Measurements from ENCODE around the gene ATP6V1E1.
"Not testable (repeated sequence)": the region's sequence is repeated elsewhere in the genome, so short reads cannot be mapped to it uniquely, and the experiment has no call there.

Gene ATP6V1E1

DNA sequence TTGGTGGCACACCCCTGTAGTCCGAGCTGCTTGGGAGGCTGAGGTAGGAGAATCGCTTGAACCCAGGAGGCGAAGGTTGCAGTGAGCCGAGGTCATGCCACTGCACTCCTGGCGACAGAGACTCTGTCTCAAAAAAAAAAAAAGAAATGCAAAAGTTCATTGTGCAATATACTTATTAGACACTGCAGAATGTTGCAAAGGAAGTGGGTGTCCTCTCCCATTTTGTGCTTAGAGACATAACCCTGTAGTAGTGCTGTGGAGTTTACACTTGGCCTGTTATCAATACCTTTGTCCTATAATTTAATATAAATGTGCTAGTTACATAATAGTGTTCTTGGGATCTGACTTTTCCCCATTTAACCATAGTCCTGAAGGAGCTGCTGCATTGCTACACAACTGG is 19.4 kb upstream of the ATP6V1E1 start (continued):
- TF ChIP-seq, protein P1, sequence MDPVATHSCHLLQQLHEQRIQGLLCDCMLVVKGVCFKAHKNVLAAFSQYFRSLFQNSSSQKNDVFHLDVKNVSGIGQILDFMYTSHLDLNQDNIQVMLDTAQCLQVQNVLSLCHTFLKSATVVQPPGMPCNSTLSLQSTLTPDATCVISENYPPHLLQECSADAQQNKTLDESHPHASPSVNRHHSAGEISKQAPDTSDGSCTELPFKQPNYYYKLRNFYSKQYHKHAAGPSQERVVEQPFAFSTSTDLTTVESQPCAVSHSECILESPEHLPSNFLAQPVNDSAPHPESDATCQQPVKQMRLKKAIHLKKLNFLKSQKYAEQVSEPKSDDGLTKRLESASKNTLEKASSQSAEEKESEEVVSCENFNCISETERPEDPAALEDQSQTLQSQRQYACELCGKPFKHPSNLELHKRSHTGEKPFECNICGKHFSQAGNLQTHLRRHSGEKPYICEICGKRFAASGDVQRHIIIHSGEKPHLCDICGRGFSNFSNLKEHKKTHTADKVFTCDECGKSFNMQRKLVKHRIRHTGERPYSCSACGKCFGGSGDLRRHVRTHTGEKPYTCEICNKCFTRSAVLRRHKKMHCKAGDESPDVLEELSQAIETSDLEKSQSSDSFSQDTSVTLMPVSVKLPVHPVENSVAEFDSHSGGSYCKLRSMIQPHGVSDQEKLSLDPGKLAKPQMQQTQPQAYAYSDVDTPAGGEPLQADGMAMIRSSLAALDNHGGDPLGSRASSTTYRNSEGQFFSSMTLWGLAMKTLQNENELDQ (tag by site-specific recombination; IDR thresholded peaks at IDR 0.05; ENCODE audit: low read depth): no peak
- TF ChIP-seq ZNF792 (tag by site-specific recombination; IDR thresholded peaks at IDR 0.05) (no peak), KLF10 (tag by site-specific recombination; IDR thresholded peaks at IDR 0.05) (no peak), ZNF391 (tag by site-specific recombination; IDR thresholded peaks at IDR 0.05; ENCODE audit: borderline replicate concordance, low read depth) (no peak), ZNF791 (tag by site-specific recombination; IDR thresholded peaks at IDR 0.05) (no peak), ZIC2 (tag by site-specific recombination; IDR thresholded peaks at IDR 0.05) (no peak)
- TF ChIP-seq, protein P2, sequence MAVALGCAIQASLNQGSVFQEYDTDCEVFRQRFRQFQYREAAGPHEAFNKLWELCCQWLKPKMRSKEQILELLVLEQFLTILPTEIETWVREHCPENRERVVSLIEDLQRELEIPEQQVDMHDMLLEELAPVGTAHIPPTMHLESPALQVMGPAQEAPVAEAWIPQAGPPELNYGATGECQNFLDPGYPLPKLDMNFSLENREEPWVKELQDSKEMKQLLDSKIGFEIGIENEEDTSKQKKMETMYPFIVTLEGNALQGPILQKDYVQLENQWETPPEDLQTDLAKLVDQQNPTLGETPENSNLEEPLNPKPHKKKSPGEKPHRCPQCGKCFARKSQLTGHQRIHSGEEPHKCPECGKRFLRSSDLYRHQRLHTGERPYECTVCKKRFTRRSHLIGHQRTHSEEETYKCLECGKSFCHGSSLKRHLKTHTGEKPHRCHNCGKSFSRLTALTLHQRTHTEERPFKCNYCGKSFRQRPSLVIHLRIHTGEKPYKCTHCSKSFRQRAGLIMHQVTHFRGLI (tag by site-specific recombination; IDR thresholded peaks at IDR 0.05): no peak

DNA sequence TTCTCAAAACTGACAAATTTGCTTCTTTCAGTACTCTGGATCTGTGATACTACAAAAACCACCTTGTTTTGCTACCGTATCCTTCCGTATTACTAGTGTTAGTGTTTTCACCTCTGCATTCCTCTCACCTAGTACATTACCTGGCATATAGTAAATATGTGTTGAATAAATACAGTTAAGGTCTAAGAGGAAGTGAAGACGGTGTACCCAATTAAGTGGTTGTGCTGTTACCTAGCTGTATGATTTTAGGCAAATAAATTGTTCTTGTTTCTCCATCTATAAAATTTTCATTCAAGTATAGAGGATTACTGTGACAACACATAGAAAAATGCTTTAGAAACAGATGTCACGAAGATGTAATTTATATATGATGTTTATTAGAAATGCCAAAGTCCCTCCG is 18.9 kb upstream of the ATP6V1E1 start:
- Histone ChIP-seq H3K4me3 (ENCODE audit: low read depth, low read length) (no peak overlapping the region), H3K27ac (ENCODE audit: extremely low read depth, low read depth, low read length) (no peak overlapping the region), H3K4me1 (ENCODE audit: control insufficient read depth, insufficient read depth, low read length) (no peaks in the 10 kb centered on the region), H3K9me3 (ENCODE audit: control insufficient read depth, insufficient read depth, low read depth, low read length) (no peaks in the 10 kb centered on the region), H3K36me3 (ENCODE audit: control insufficient read depth in 2 of 2, insufficient read depth in 1 of 2, low read length in 2 of 2) (no peaks in the 10 kb centered on the region; a peak in 1 of 3 replicates)
- CTCF ChIA-PET: interaction anchor here (0.7 kb wide), 1 partner anchor 36 kb away, joined by 3 read pairs; no protein-coding TSS in a partner anchor
- POLR2A ChIA-PET: no interaction called here
- TF ChIP-seq ZNF391 (tag by site-specific recombination; IDR thresholded peaks at IDR 0.05; ENCODE audit: borderline replicate concordance, low read depth): no peak

GRCh38 chr22:17642357-17642756 is 13.8 kb upstream of the ATP6V1E1 start:
- H3K36me3 ChIP-seq (ENCODE audit: control insufficient read depth in 2 of 2, insufficient read depth in 1 of 2, low read length in 2 of 2); H3K27ac ChIP-seq (ENCODE audit: extremely low read depth, low read depth, low read length); H3K4me1 ChIP-seq (ENCODE audit: control insufficient read depth, insufficient read depth, low read length); H3K9me3 ChIP-seq (ENCODE audit: control insufficient read depth, insufficient read depth, low read depth, low read length); H3K4me3 ChIP-seq (ENCODE audit: low read depth, low read length): not testable (repeated sequence)
- ChIA-PET POLR2A (interaction anchor here (0.7 kb wide), 1 partner anchor 423 kb away, joined by 3 read pairs; no protein-coding TSS in a partner anchor), CTCF (interaction anchor here (0.6 to 1.1 kb wide), 2 partner anchors 50 to 79 kb away, joined by 3 read pairs; no protein-coding TSS in a partner anchor)
- TF ChIP-seq, protein P3, sequence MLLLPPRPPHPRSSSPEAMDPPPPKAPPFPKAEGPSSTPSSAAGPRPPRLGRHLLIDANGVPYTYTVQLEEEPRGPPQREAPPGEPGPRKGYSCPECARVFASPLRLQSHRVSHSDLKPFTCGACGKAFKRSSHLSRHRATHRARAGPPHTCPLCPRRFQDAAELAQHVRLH (tag by site-specific recombination; IDR thresholded peaks at IDR 0.05): 0 out of 2 replicates have a peak, but pooled peaks have one; percentile 47
- TF ChIP-seq ZNF146 (tag by site-specific recombination; IDR thresholded peaks at IDR 0.05): peak; percentile 89

DNA sequence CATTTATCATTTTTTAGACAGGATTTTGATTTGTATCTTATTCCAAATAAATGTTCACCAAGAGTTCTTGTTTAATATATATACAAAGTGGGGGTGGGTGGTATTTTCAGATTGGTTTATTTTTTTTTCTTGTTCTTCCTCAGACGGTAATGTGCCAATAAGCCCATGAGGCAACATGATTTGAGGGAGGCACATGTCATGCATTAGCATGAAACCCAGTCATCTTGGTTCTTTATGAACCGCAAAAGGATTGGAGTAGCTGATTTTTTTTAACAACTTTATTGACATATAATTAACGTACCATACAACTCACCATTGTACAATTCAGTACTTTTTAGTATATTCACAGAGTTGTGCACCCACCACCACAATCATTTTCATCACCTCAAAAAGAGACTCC is 12.7 kb upstream of the ATP6V1E1 start:
- no peaks in the 10 kb centered on the region; a peak in 1 of 3 replicates for H3K36me3 ChIP-seq (ENCODE audit: control insufficient read depth in 2 of 2, insufficient read depth in 1 of 2, low read length in 2 of 2)
- H3K27ac ChIP-seq (ENCODE audit: extremely low read depth, low read depth, low read length): no peak overlapping the region
- no peaks in the 10 kb centered on the region for H3K9me3 ChIP-seq (ENCODE audit: control insufficient read depth, insufficient read depth, low read depth, low read length)
- ChIA-PET CTCF (interaction anchor here (0.9 to 1.0 kb wide), 2 partner anchors 58 to 435 kb away, joined by 5 read pairs; no protein-coding TSS in a partner anchor), POLR2A (no interaction called here)
- H3K4me3 ChIP-seq (ENCODE audit: low read depth, low read length): no peak overlapping the region
- H3K4me1 ChIP-seq (ENCODE audit: control insufficient read depth, insufficient read depth, low read length): 0 out of 2 replicates have a peak, but pooled peaks cover 2% of the 10 kb centered on the region
- TF ChIP-seq ZBTB6 (tag by site-specific recombination; IDR thresholded peaks at IDR 0.05): no peak
- peak; percentile 17; the same call in 1 of the 2 replicates for TF ChIP-seq ZNF394 (tag by site-specific recombination; IDR thresholded peaks at IDR 0.05; ENCODE audit: borderline replicate concordance)
